Immature natural killer cell (primary cell): ENCODE data around the gene PDCD6IP. TPM values are rescaled to one million over a fixed set of nuclear protein-coding genes. Genes with fewer than 3 reads are reported as not detected.
"Not testable (repeated sequence)": the region's sequence is repeated elsewhere in the genome, so short reads cannot be mapped to it uniquely, and the experiment has no call there.

Experiments used
- DNase-seq, 3 donors: peaks; one replicate each; pipeline ENCODE4 v3.0.0; 2022; ENCODE audit warnings: mixed read lengths in 1 of 3
- H3K27ac Mint-ChIP-seq, 6 donors: one replicate each; pipeline ENCODE4 v1.8.0; 2020; ENCODE audit warnings: mixed read lengths in 6 of 6, mild to moderate bottlenecking in 5 of 6, inconsistent platforms in 4 of 6, moderate library complexity in 3 of 6
- H3K27me3 Mint-ChIP-seq, 3 donors: one replicate each; pipeline ENCODE4 v1.8.0; 2020 to 2021; ENCODE audit warnings: low read depth in 3 of 3, mild to moderate bottlenecking in 3 of 3, mixed read lengths in 3 of 3, moderate library complexity in 3 of 3, inconsistent platforms in 1 of 3
- H3K36me3 Mint-ChIP-seq, 3 donors: one replicate each; pipeline ENCODE4 v1.8.0; 2020; ENCODE audit warnings: mixed read lengths in 3 of 3, inconsistent platforms in 2 of 3, mild to moderate bottlenecking in 2 of 3
- H3K4me1 Mint-ChIP-seq, 2 donors: one replicate each; pipeline ENCODE4 v1.8.0; 2020; ENCODE audit warnings: inconsistent platforms in 2 of 2, mild to moderate bottlenecking in 2 of 2, mixed read lengths in 2 of 2, moderate library complexity in 1 of 2
- H3K4me3 Mint-ChIP-seq, 5 donors: one replicate each; pipeline ENCODE4 v1.8.0; 2020; ENCODE audit warnings: mild to moderate bottlenecking in 5 of 5, mixed read lengths in 5 of 5, inconsistent platforms in 3 of 5, moderate library complexity in 3 of 5
- H3K9me3 Mint-ChIP-seq, 6 donors: one replicate each; pipeline ENCODE4 v1.8.0; 2020; ENCODE audit warnings: mild to moderate bottlenecking in 6 of 6, mixed read lengths in 6 of 6, inconsistent platforms in 4 of 6, moderate library complexity in 3 of 6
- polyA plus RNA-seq, 3 donors: library from polyadenylated mRNA; unstranded; fragments of 300-500 nt; fragmentation: Illumina TruSeq; gene quantifications; one replicate each; pipeline ENCODE4 v1.2.3, GENCODE V29; 2021

The PDCD6IP gene
- polyA plus RNA-seq, 3 donors from 2014 or later, result 52.8 to 99.8 (median 67.0) TPM

GRCh38 chr3:33839283-33839682 is 40.9 kb downstream of the PDCD6IP start:
- Mint-ChIP-seq H3K27ac (peak overlapping the region in 1 of 6 donors; percentile 1), H3K4me3 (no peak overlapping the region)

GRCh38 chr3:33840179-33840578 is 41.7 kb downstream of the PDCD6IP start:
- H3K4me1 Mint-ChIP-seq, result peaks cover 2 to 12% of the 10 kb centered on the region in 2 donors
- no peak overlapping the region for H3K4me3 Mint-ChIP-seq
- no peak for DNase-seq
- H3K36me3 Mint-ChIP-seq, result peaks cover 14 to 27% (median 21%) of the 10 kb centered on the region in 3 donors
- peak overlapping the region in 5 of 6 donors; percentile 4 to 65 (median 42) for H3K27ac Mint-ChIP-seq
- H3K9me3 Mint-ChIP-seq, result no peaks in the 10 kb centered on the region
- H3K27me3 Mint-ChIP-seq, result no peaks in the 10 kb centered on the region

More at GRCh38 chr3:33839283-33839682, 40.9 kb downstream of the PDCD6IP start:
- DNase-seq, result no peak
- peaks cover 5 to 20% of the 10 kb centered on the region in 2 donors for H3K4me1 Mint-ChIP-seq
- no peaks in the 10 kb centered on the region for H3K27me3 Mint-ChIP-seq
- no peaks in the 10 kb centered on the region for H3K9me3 Mint-ChIP-seq
- H3K36me3 Mint-ChIP-seq, result peaks cover 14 to 26% (median 21%) of the 10 kb centered on the region in 3 donors

- peaks cover 30 to 56% of the 10 kb centered on the region in 2 donors for H3K4me1 Mint-ChIP-seq
- H3K27ac Mint-ChIP-seq, result peak overlapping the region; percentile 56 to 89 (median 84)
- H3K9me3 Mint-ChIP-seq, result peaks cover 0 to 1% (median 0%) of the 10 kb centered on the region in 6 donors
- no peaks in the 10 kb centered on the region for H3K27me3 Mint-ChIP-seq
- H3K36me3 Mint-ChIP-seq, result peaks cover 8 to 28% (median 13%) of the 10 kb centered on the region in 3 donors
- H3K4me3 Mint-ChIP-seq, result peak overlapping the region; percentile 4 to 36 (median 19)
- DNase-seq, result peak; percentile 3 to 27 (median 8)
These were observed 50.4 kb downstream of the PDCD6IP start for GRCh38 chr3:33848624-33849347.

GRCh38 chr3:33850599-33850998 is 52.2 kb downstream of the PDCD6IP start:
- H3K36me3 Mint-ChIP-seq, result peaks cover 15 to 40% (median 23%) of the 10 kb centered on the region in 3 donors
- not testable (repeated sequence) for DNase-seq, H3K4me3 Mint-ChIP-seq, H3K27me3 Mint-ChIP-seq, H3K9me3 Mint-ChIP-seq
- peak overlapping the region in 2 of 6 donors; percentile 9 to 73 for H3K27ac Mint-ChIP-seq
- H3K4me1 Mint-ChIP-seq, result peaks cover 34 to 65% of the 10 kb centered on the region in 2 donors

GRCh38 chr3:33855407-33855806 is 57.0 kb downstream of the PDCD6IP start:
- H3K9me3 Mint-ChIP-seq, H3K4me3 Mint-ChIP-seq, H3K27me3 Mint-ChIP-seq, DNase-seq: not testable (repeated sequence)
- Mint-ChIP-seq H3K4me1 (peaks cover 10 to 23% of the 10 kb centered on the region in 2 donors), H3K36me3 (peaks cover 25 to 47% (median 31%) of the 10 kb centered on the region in 3 donors), H3K27ac (peak overlapping the region; percentile 39 to 66 (median 60))

GRCh38 chr3:33855884-33856546 is 57.6 kb downstream of the PDCD6IP start:
- Mint-ChIP-seq H3K36me3 (peaks cover 25 to 51% (median 29%) of the 10 kb centered on the region in 3 donors), H3K4me3 (no peak overlapping the region), H3K9me3 (no peaks in the 10 kb centered on the region), H3K27ac (peak overlapping the region; percentile 6 to 59 (median 28)), H3K27me3 (peaks cover 0 to 1% (median 0%) of the 10 kb centered on the region in 3 donors), H3K4me1 (peaks cover 7 to 19% of the 10 kb centered on the region in 2 donors)
- DNase-seq, result no peak

- peaks cover 25 to 48% (median 26%) of the 10 kb centered on the region in 3 donors for H3K36me3 Mint-ChIP-seq
- peak overlapping the region in 1 of 6 donors; percentile 34 for H3K27ac Mint-ChIP-seq
- not testable (repeated sequence) for H3K4me3 Mint-ChIP-seq, H3K9me3 Mint-ChIP-seq, DNase-seq, H3K27me3 Mint-ChIP-seq
- peaks cover 5 to 10% of the 10 kb centered on the region in 2 donors for H3K4me1 Mint-ChIP-seq
These were observed 59.3 kb downstream of the PDCD6IP start for GRCh38 chr3:33857701-33858100.

GRCh38 chr3:33858131-33858530 is 59.7 kb downstream of the PDCD6IP start:
- Mint-ChIP-seq H3K27ac (no peak overlapping the region), H3K9me3 (no peaks in the 10 kb centered on the region), H3K4me3 (no peak overlapping the region), H3K27me3 (peaks cover 0 to 1% (median 0%) of the 10 kb centered on the region in 3 donors), H3K36me3 (peaks cover 25 to 48% (median 27%) of the 10 kb centered on the region in 3 donors), H3K4me1 (peaks cover 5 to 10% of the 10 kb centered on the region in 2 donors)
- no peak for DNase-seq

- peak overlapping the region in 1 of 6 donors; percentile 20 for H3K27ac Mint-ChIP-seq
These were observed 62.1 kb downstream of the PDCD6IP start for GRCh38 chr3:33860373-33861050.

GRCh38 chr3:33865133-33865532 is 66.7 kb downstream of the PDCD6IP start:
- H3K27ac Mint-ChIP-seq, result no peak overlapping the region
- no peak overlapping the region for H3K4me3 Mint-ChIP-seq
- DNase-seq, result no peak
- no peaks in the 10 kb centered on the region for H3K9me3 Mint-ChIP-seq
- H3K36me3 Mint-ChIP-seq, result peaks cover 8 to 21% (median 19%) of the 10 kb centered on the region in 3 donors
- H3K27me3 Mint-ChIP-seq, result no peaks in the 10 kb centered on the region
- H3K4me1 Mint-ChIP-seq, result no peaks in the 10 kb centered on the region

More at GRCh38 chr3:33860373-33861050, 62.1 kb downstream of the PDCD6IP start:
- Mint-ChIP-seq H3K9me3 (no peaks in the 10 kb centered on the region), H3K36me3 (peaks cover 22 to 38% (median 25%) of the 10 kb centered on the region in 3 donors), H3K27me3 (peaks cover 0 to 1% (median 0%) of the 10 kb centered on the region in 3 donors), H3K4me1 (peaks cover 1 to 2% of the 10 kb centered on the region in 2 donors), H3K4me3 (no peak overlapping the region)
- no peak for DNase-seq

GRCh38 chr3:33868309-33868708 is 69.9 kb downstream of the PDCD6IP start:
- Mint-ChIP-seq H3K27ac (peak overlapping the region in 3 of 6 donors; percentile 3 to 6 (median 3)), H3K36me3 (peaks cover 6 to 21% (median 16%) of the 10 kb centered on the region in 3 donors), H3K4me3 (no peak overlapping the region), H3K27me3 (no peaks in the 10 kb centered on the region), H3K9me3 (no peaks in the 10 kb centered on the region), H3K4me1 (no peaks in the 10 kb centered on the region)
- DNase-seq, result no peak

- Mint-ChIP-seq H3K4me1 (no peaks in the 10 kb centered on the region), H3K27ac (peak overlapping the region in 2 of 6 donors; percentile 39 to 55), H3K27me3 (peaks cover 0 to 3% (median 0%) of the 10 kb centered on the region in 3 donors), H3K36me3 (peaks cover 0 to 22% (median 9%) of the 10 kb centered on the region in 3 donors), H3K9me3 (no peaks in the 10 kb centered on the region), H3K4me3 (no peak overlapping the region)
- DNase-seq, result no peak
These were observed 71.5 kb downstream of the PDCD6IP start for GRCh38 chr3:33869977-33870376.

- peaks cover 0 to 3% (median 0%) of the 10 kb centered on the region in 3 donors for H3K27me3 Mint-ChIP-seq
- DNase-seq, result no peak
- no peak overlapping the region for H3K27ac Mint-ChIP-seq
- H3K36me3 Mint-ChIP-seq, result peaks cover 0 to 7% (median 4%) of the 10 kb centered on the region in 3 donors
- no peaks in the 10 kb centered on the region for H3K9me3 Mint-ChIP-seq
- H3K4me3 Mint-ChIP-seq, result no peak overlapping the region
- H3K4me1 Mint-ChIP-seq, result no peaks in the 10 kb centered on the region
These were observed 76.4 kb downstream of the PDCD6IP start for GRCh38 chr3:33874815-33875214.
